Esophagus (tissue), 2 donors: ENCODE results near the gene PTPRM. TPM values are rescaled to one million over a fixed set of nuclear protein-coding genes. Genes with fewer than 3 reads are reported as not detected.

Experiments used
- H3K27ac ChIP-seq, 2 donors: one replicate each; pipeline ENCODE4 v1.5.1; 2013; ENCODE audit warnings: low read depth in 2 of 2, mild to moderate bottlenecking in 2 of 2, inconsistent platforms in 1 of 2, low read length in 1 of 2, moderate library complexity in 1 of 2
- H3K27me3 ChIP-seq, 2 donors: one replicate each; pipeline ENCODE4 v1.6.1; 2013; ENCODE audit warnings: low read length in 2 of 2, control low read depth in 1 of 2, mild to moderate bottlenecking in 1 of 2; ENCODE audit not compliant: insufficient read depth in 2 of 2, control insufficient read depth in 1 of 2
- H3K36me3 ChIP-seq, 2 donors: one replicate each; pipeline ENCODE4 v1.6.1; 2013; ENCODE audit warnings: low read length in 1 of 2; ENCODE audit not compliant: control insufficient read depth in 2 of 2, insufficient read depth in 2 of 2
- H3K4me1 ChIP-seq, 2 donors: one replicate each; pipeline ENCODE4 v1.6.1; 2013; ENCODE audit warnings: low read length in 1 of 2; ENCODE audit not compliant: control insufficient read depth in 2 of 2, insufficient read depth in 2 of 2
- H3K4me3 ChIP-seq, 2 donors: one replicate each; pipeline ENCODE4 v1.5.1; 2013; ENCODE audit warnings: low read length in 2 of 2, mild to moderate bottlenecking in 2 of 2, low read depth in 1 of 2, moderate library complexity in 1 of 2
- H3K9me3 ChIP-seq, 2 donors: one replicate each; pipeline ENCODE4 v1.6.1; 2013; ENCODE audit warnings: mild to moderate bottlenecking in 2 of 2, low read depth in 1 of 2, low read length in 1 of 2, moderate library complexity in 1 of 2; ENCODE audit not compliant: control insufficient read depth in 2 of 2, insufficient read depth in 1 of 2
- WGBS, 2 donors: extraction: QIAGEN DNeasy Blood & Tissue Kit; methylation state at CpG; one replicate each; pipeline ENCODE4 v1.1.7; 2013; 5-methylcytosine and 5-hydroxymethylcytosine counted together
- polyA plus RNA-seq, 2 donors: library from polyadenylated mRNA; stranded (reverse); fragments of 200-250 nt; gene quantifications; one replicate each; pipeline ENCODE4 v1.2.3, GENCODE V29; 2013
- donor health status: healthy with polysubstance abuse.
- donor health status: Bipolar disorder and iron deficiency.

Gene PTPRM
- polyA plus RNA-seq, 2 donors, result 6.3 to 10.4 TPM

GRCh38 chr18:8290913-8291312 is 723.8 kb downstream of the PTPRM start:
- Histone ChIP-seq H3K36me3 (no peaks in the 10 kb centered on the region), H3K27me3 (no peaks in the 10 kb centered on the region), H3K4me3 (no peak overlapping the region), H3K27ac (no peak overlapping the region), H3K4me1 (no peaks in the 10 kb centered on the region), H3K9me3 (no peaks in the 10 kb centered on the region)
- WGBS, 2 donors, result 58 to 60% methylated on average over 1 of the region's 1 CpG

GRCh38 chr18:8293184-8293583 is 726.1 kb downstream of the PTPRM start:
- WGBS, 2 donors, result 54 to 81% methylated on average over 2 of the region's 2 CpGs
- no peaks in the 10 kb centered on the region for H3K27me3 ChIP-seq
- H3K36me3 ChIP-seq, result no peaks in the 10 kb centered on the region
- no peaks in the 10 kb centered on the region for H3K4me1 ChIP-seq
- no peaks in the 10 kb centered on the region for H3K9me3 ChIP-seq
- no peak overlapping the region for H3K27ac ChIP-seq
- no peak overlapping the region for H3K4me3 ChIP-seq

DNA sequence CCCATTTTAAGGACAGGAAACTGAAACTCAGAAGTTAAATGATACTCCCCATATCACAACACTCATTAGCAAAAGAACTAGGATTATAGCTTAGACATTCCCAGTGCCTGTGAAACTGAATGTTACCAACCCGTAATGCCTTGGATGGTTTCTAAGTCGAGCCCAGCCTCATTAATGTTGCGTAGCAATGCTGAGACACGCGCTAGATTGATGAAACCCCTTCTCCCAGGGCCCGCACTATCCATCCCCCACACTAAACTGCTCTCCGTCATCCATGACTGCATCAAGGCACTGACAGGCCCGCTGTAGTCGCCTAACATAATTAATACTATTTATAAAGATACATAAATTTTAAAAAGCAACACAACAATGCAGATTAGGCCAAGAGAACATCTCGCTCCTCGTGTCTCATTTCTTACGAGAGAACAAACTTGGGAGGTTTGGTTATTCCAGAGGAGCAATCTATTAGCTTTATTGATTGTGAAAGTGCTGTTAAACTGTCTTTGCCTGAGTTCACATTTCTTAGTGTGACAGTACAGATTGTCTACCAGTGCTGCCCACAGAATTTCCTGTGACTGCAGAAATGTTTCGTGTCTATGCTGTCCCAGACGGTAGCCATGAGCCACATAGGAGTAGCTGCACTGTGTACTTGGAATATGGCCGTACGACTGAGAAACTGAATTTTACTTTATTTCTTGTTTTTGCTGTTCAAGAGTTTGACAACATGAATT is 729.9 kb downstream of the PTPRM start:
- H3K9me3 ChIP-seq, result no peaks in the 10 kb centered on the region
- no peaks in the 10 kb centered on the region for H3K27me3 ChIP-seq
- H3K36me3 ChIP-seq, result no peaks in the 10 kb centered on the region
- no peak overlapping the region for H3K27ac ChIP-seq
- no peaks in the 10 kb centered on the region for H3K4me1 ChIP-seq
- WGBS, 2 donors, result 89 to 94% methylated on average over 16 of the region's 16 CpGs
- no peak overlapping the region for H3K4me3 ChIP-seq

GRCh38 chr18:8298186-8298585 is 731.1 kb downstream of the PTPRM start:
- Histone ChIP-seq H3K9me3 (no peaks in the 10 kb centered on the region), H3K36me3 (no peaks in the 10 kb centered on the region), H3K4me3 (no peak overlapping the region), H3K27ac (no peak overlapping the region), H3K27me3 (no peaks in the 10 kb centered on the region), H3K4me1 (no peaks in the 10 kb centered on the region)
- 86 to 91% methylated on average over 2 of the region's 2 CpGs for WGBS, 2 donors

DNA sequence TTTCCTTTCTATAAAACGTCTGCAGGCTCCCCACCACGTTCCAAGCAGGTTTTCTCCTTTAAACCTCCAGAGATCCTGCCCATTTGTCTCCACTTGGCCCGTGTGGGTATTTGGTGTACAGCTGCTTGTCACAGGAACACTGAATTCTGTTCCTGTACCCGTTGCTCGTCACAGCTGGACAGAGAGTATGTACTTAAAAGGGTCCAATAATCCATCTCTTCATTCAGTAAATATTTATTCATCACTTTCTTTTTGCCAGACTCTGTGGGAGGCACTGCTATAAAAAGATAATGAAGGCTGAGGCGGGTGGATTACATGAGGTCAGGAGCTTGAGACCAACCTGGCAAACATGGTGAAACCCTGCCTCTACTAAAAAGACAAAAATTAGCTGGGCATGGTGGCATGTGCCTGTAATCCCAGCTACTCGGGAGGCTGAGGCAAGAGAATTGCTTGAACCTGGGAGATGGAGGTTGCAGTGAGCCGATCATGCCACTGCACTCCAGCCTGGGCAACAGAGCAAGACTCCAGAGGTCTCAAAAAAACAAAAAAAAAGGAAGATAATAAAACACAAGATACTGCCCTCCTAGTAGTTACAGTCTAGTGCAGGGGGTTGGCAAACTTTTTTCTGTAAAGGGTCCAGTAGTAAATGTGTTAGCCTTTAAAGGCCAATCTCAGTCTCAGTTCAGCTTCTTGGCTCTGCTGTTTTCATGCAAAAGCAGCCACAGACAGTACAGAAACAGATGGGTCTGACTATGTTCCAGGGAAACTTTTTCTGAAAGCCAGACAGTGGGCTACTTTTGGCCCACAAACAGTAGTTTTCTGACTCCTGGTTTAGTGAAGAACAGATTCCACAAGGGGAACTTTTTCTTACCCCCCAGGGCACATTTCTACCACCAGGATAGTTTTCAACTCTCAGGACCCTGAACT is 732.2 kb downstream of the PTPRM start:
- Histone ChIP-seq H3K36me3 (no peaks in the 10 kb centered on the region), H3K27ac (no peak overlapping the region)
- 53 to 57% methylated on average over 8 of the region's 8 CpGs for WGBS, 2 donors

GRCh38 chr18:8300751-8301410 is 733.8 kb downstream of the PTPRM start:
- Histone ChIP-seq H3K4me1 (no peaks in the 10 kb centered on the region), H3K27me3 (no peaks in the 10 kb centered on the region), H3K27ac (no peak overlapping the region), H3K4me3 (no peak overlapping the region), H3K9me3 (no peaks in the 10 kb centered on the region), H3K36me3 (no peaks in the 10 kb centered on the region)
- 78 to 85% methylated on average over 6 of the region's 6 CpGs for WGBS, 2 donors

More for the DNA sequence above, 732.2 kb downstream of the PTPRM start:
- no peaks in the 10 kb centered on the region for H3K9me3 ChIP-seq
- no peaks in the 10 kb centered on the region for H3K27me3 ChIP-seq
- no peaks in the 10 kb centered on the region for H3K4me1 ChIP-seq
- H3K4me3 ChIP-seq, result no peak overlapping the region

DNA sequence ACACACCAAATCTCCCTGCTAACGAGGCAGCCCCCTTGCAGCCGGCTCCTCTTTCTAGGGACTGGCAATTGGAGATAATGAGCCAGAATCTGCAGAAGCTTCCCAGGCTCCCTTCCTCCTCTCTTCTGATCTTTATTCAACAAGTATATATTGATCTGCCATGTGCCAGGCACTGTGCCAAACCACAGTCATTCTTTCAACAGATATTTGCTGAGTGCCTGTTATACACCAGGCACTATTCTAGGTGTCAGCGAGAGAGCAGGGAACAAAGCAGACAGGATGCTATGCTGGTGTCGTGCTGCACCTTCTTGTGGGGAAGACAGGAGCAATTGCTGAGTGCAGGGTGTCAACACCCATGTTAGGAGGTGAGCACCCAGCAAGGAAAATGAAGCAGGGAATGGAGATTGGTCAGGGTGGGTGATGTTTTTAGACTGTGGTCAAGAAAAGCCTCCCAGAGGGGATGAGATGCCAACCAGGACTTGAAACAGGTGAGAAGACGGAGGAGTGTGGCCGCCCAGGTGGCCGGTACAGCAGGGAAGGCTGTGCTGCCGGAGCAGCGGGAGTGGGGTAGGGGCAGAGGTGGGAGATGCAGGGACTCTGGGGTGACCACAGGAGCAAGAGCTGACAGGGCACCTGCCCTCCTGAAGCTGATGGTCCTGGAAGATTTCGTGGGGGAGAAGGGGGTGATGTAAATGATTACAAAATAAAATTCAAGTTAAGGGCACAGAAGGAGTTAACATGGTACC is 734.5 kb downstream of the PTPRM start:
- H3K27ac ChIP-seq, result no peak overlapping the region
- H3K4me3 ChIP-seq, result no peak overlapping the region
- H3K9me3 ChIP-seq, result no peaks in the 10 kb centered on the region
- H3K4me1 ChIP-seq, result no peaks in the 10 kb centered on the region
- no peaks in the 10 kb centered on the region for H3K36me3 ChIP-seq
- 79 to 80% methylated on average over 10 of the region's 10 CpGs for WGBS, 2 donors
- no peaks in the 10 kb centered on the region for H3K27me3 ChIP-seq

DNA sequence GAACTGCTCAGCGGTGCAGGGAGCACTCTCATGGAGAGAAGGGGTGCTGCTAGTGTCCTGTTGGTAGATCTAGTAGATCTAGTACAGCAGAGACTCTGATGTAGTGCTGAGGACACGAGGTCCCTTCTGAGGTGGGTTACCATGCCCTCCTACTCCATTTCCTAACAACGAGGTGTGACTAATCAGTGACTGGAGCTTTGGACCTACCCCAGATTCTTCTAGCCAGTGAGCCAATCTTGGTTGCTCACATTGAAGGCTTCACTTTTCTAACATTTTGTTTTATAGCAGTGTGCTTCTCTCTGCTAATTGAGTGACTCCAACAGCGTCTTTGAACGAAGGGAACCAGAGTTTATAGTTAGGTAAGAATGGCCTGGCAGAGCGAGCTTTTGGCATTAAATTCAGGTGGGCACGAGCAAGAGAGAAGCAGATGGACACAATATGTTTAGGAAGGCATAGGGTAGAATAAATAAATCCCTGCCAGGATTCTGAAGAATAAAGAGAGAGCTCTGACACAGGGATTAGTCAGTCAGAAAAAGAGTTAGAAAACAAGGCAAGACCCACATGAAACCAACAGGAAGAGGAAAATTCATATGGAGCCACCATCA is 736.1 kb downstream of the PTPRM start:
- H3K9me3 ChIP-seq, result no peaks in the 10 kb centered on the region
- H3K4me1 ChIP-seq, result no peaks in the 10 kb centered on the region
- WGBS, 2 donors, result 82 to 87% methylated on average over 7 of the region's 7 CpGs
- H3K4me3 ChIP-seq, result no peak overlapping the region
- no peak overlapping the region for H3K27ac ChIP-seq
- H3K27me3 ChIP-seq, result no peaks in the 10 kb centered on the region
- no peaks in the 10 kb centered on the region for H3K36me3 ChIP-seq

GRCh38 chr18:8307960-8308359 is 740.8 kb downstream of the PTPRM start:
- Histone ChIP-seq H3K36me3 (no peaks in the 10 kb centered on the region), H3K4me3 (no peak overlapping the region), H3K27me3 (no peaks in the 10 kb centered on the region), H3K9me3 (no peaks in the 10 kb centered on the region), H3K4me1 (no peaks in the 10 kb centered on the region), H3K27ac (no peak overlapping the region)
